Endothelial cell of umbilical vein (primary cell): ENCODE measurements around the gene KCNIP1. TPM values are rescaled to one million over a fixed set of nuclear protein-coding genes. Genes with fewer than 3 reads are reported as not detected.

Experiments used
- BruUV-seq: library from RNA; stranded (reverse); fragments of 400-500 nt; replicated peaks from 2 replicates; lab custom pipeline; 2021; lab: Mats Ljungman, UMichigan
- CTCF ChIA-PET: fragments of 300-600, 350-600 bp; sonication (Branson Sonifier 250); formaldehyde crosslinking; loops from one replicate; lab custom pipeline; 2021; ENCODE audit warnings: antibody characterized with exemption, inconsistent platforms; lab: Charles Lee
- POLR2A ChIA-PET: fragments of 300-600, 350-600 bp; sonication (Branson Sonifier 250); formaldehyde crosslinking; loops from one replicate; lab custom pipeline; 2021; ENCODE audit warnings: antibody characterized with exemption, inconsistent platforms; lab: Charles Lee
- DNase-seq: peaks from one replicate; pipeline ENCODE4 v3.0.0-alpha.2; 2011; ENCODE audit warnings: low read depth, low spot score
- FAIRE-seq: peaks from 2 replicates; lab custom pipeline; 2011; peaks lifted over from hg19 to GRCh38; lab: Jason Lieb, UNC
- H2AFZ ChIP-seq: 2 replicates; pipeline ENCODE4 v1.6.0; 2012; ENCODE audit warnings: low read depth, low read length, control low read depth, inconsistent platforms
- H3K27ac ChIP-seq: 2 replicates; pipeline ENCODE4 v1.5.1; 2011; ENCODE audit warnings: low read depth, mild to moderate bottlenecking, control low read depth, low read length, moderate library complexity; ENCODE audit not compliant: insufficient read depth
- H3K27me3 ChIP-seq, 2 experiments: 2 replicates each; pipeline versions ENCODE4 v1.6.0 to v1.6.1; 2011; ENCODE audit warnings: low read length in 2 of 2, mixed read lengths in 1 of 2; ENCODE audit not compliant: control insufficient read depth in 2 of 2, insufficient read depth in 2 of 2
- H3K36me3 ChIP-seq, 2 experiments: 2 replicates in 1 of 2; 3 replicates in 1 of 2; pipeline ENCODE4 v1.5.1; 2011; ENCODE audit warnings: low read length in 2 of 2, mild to moderate bottlenecking in 1 of 2, moderate library complexity in 1 of 2; ENCODE audit not compliant: control insufficient read depth in 2 of 2, insufficient read depth in 2 of 2; ENCODE audit errors: extremely low read depth in 1 of 2
- H3K4me1 ChIP-seq: 3 replicates; pipeline ENCODE4 v1.5.1; 2011; ENCODE audit warnings: mild to moderate bottlenecking, low read length; ENCODE audit not compliant: control insufficient read depth, insufficient read depth; ENCODE audit errors: extremely low read depth
- H3K4me2 ChIP-seq: 2 replicates; pipeline ENCODE4 v1.6.1; 2011; ENCODE audit warnings: low read length, control low read depth, mixed read lengths; ENCODE audit not compliant: insufficient read depth
- H3K4me3 ChIP-seq, 3 experiments: fragments of 200-600 bp in 1 of 3; sonication (generic), shearing (Covaris generic) in 1 of 3; replicated peaks in 1 of 3; 2 replicates each; pipeline ENCODE4 v1.5.1; 2011 to 2016; ENCODE audit warnings: control low read depth in 3 of 3, low read length in 3 of 3, mild to moderate bottlenecking in 2 of 3, inconsistent platforms in 1 of 3, low read depth in 1 of 3, moderate library complexity in 1 of 3; ENCODE audit not compliant: insufficient read depth in 1 of 3
- H3K79me2 ChIP-seq: 2 replicates; pipeline ENCODE4 v1.6.0; 2012; ENCODE audit warnings: low read length, inconsistent platforms; ENCODE audit not compliant: control insufficient read depth, insufficient read depth
- H3K9ac ChIP-seq: replicated peaks from 2 replicates; pipeline ENCODE3; 2011; ENCODE audit warnings: low read length, control low read depth; ENCODE audit not compliant: insufficient read depth; ENCODE audit errors: extremely low read depth
- H3K9me1 ChIP-seq: replicated peaks from 3 replicates; pipeline ENCODE4 v1.6.0; 2011; ENCODE audit warnings: mild to moderate bottlenecking, low read length; ENCODE audit not compliant: control insufficient read depth, insufficient read depth; ENCODE audit errors: extremely low read depth
- H3K9me3 ChIP-seq: replicated peaks from 2 replicates; pipeline ENCODE4 v1.5.1; 2012; ENCODE audit warnings: low read length, inconsistent platforms; ENCODE audit not compliant: control insufficient read depth, insufficient read depth
- H4K20me1 ChIP-seq: replicated peaks from 2 replicates; pipeline ENCODE3; 2011; ENCODE audit warnings: mild to moderate bottlenecking, low read length; ENCODE audit not compliant: control insufficient read depth, insufficient read depth; ENCODE audit errors: extremely low read depth
- EZH2 ChIP-seq: IDR thresholded peaks from 2 replicates; pipeline ENCODE4 v1.6.1; 2012; ENCODE audit warnings: borderline replicate concordance, low read depth, mild to moderate bottlenecking, moderate library complexity, low read length, inconsistent platforms; ENCODE audit not compliant: severe bottlenecking
- FOS ChIP-seq: IDR thresholded peaks from 2 replicates; pipeline ENCODE4 v1.6.1; 2011; ENCODE audit warnings: mild to moderate bottlenecking, low read length, moderate library complexity, borderline replicate concordance; ENCODE audit not compliant: insufficient read depth
- GATA2 ChIP-seq: IDR thresholded peaks from 2 replicates; pipeline ENCODE4 v1.7.0; 2011; ENCODE audit warnings: low read depth, mild to moderate bottlenecking, moderate library complexity, mixed read lengths, low read length; ENCODE audit not compliant: insufficient read length, insufficient read depth
- JUN ChIP-seq: IDR thresholded peaks from 2 replicates; pipeline ENCODE4 v1.6.1; 2011; ENCODE audit warnings: borderline replicate concordance, low read depth; ENCODE audit not compliant: insufficient read length, insufficient read depth
- MYC ChIP-seq: IDR thresholded peaks from one replicate; pipeline ENCODE4 v1.6.1; 2011; ENCODE audit warnings: mild to moderate bottlenecking, low read depth, low read length
- POLR2A ChIP-seq: IDR thresholded peaks from 2 replicates; pipeline ENCODE4 v1.6.1; 2012; ENCODE audit warnings: low read depth, mild to moderate bottlenecking, control low read depth, low read length
- POLR2AphosphoS5 ChIP-seq: IDR thresholded peaks from 2 replicates; pipeline ENCODE4 v1.6.1; 2012; ENCODE audit warnings: low read depth, mild to moderate bottlenecking, control low read depth, low read length, moderate library complexity; ENCODE audit not compliant: insufficient read depth
- dilution Hi-C: fragments of 300-500 bp; cut with MboI; formaldehyde crosslinking; loops from one replicate; pipeline ENCODE4 v1.15.0; 2019; ENCODE audit warnings: low sequenced_read_pairs; ENCODE audit not compliant: extremely low pct_ligation_motif_present
- intact Hi-C: fragments of 100-400 bp; cut with micrococcal nuclease; formaldehyde crosslinking; loops from one replicate; pipeline ENCODE4 v1.10.0; 2022
- polyA plus RNA-seq, 4 experiments: library from polyadenylated mRNA; depleted of rRNA in 3 of 4; stranded (reverse) in 3 of 4; unstranded in 1 of 4; fragments of >200 nt; gene quantifications; 2 replicates each; pipeline versions ENCODE4 v1.2.1 to v1.2.3, GENCODE V29; 2011 to 2012; ENCODE audit warnings: missing spikeins in 1 of 4
- total RNA-seq: library from RNA; stranded (reverse); gene quantifications from 2 replicates; pipeline ENCODE4 v1.2.3, GENCODE V29; 2021
- TF ChIP-seq, protein P1 (sequence below): IDR thresholded peaks from 2 replicates; pipeline ENCODE4 v1.6.1; 2011; ENCODE audit not compliant: insufficient read depth, insufficient read length
- TF ChIP-seq, protein P2 (sequence below), 2 donors: IDR thresholded peaks; 1 replicate in 1 of 2; 2 replicates in 1 of 2; pipeline ENCODE4 v1.5.1; 2011; ENCODE audit warnings: low read length in 2 of 2, mild to moderate bottlenecking in 2 of 2, moderate library complexity in 2 of 2, control low read depth in 1 of 2, inconsistent platforms in 1 of 2, low read depth in 1 of 2; ENCODE audit not compliant: insufficient read depth in 1 of 2; ENCODE audit errors: extremely low read depth in 1 of 2

The KCNIP1 gene
- total and polyA plus RNA-seq, 2 donors (not counting 3 experiments of a cell fraction or from before 2014, with no cell fraction given) = 0.15 TPM; not detected in 1

DNA sequence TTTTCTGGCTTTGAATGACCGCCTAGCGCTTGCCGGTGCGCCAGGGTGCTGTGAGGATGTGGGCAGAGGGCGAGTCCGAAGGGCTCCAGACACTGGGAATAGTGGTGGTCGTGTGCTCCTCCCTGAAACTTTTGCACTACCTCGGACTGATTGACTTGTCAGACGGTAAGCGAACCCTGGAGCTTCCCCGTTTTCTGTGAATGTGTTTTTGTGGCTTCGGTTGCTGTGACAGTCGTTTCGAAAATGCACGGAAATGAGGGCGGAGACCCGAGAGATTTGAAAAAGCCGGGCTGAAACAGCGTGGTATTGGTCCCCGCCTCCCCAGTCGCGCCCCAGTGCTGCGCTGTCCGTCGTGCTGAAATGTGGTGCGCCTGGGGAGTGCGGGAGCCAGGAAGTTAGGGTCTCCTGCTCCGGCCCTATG is 177.2 kb downstream of the KCNIP1 start:
- BruUV-seq = no TSS peak

DNA sequence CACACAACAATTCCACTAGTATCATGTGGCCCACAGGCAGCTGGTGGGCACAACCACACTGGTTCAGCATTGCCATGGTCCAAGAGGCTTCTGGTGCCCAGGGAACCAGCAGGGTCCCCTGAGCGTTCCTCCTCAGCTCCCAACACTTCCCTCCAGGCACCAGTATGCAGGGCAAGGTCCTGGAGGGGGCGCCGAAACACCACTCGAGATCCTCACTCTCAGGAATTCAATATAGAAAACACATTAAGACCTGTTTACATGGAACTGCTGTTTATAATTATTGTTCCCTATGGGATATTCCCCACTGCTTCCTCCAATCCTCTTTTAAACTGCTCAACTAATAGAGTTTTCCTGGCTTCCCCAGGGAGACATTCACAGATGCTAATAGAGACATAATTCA is 187.8 kb downstream of the KCNIP1 start:
- Histone ChIP-seq H3K36me3 (no peaks in the 10 kb centered on the region), H3K27ac (no peak overlapping the region), H2AFZ (no peak overlapping the region), H4K20me1 (no peaks in the 10 kb centered on the region), H3K79me2 (no peaks in the 10 kb centered on the region), H3K4me2 (no peak overlapping the region), H3K4me1 (no peaks in the 10 kb centered on the region), H3K9me1 (no peaks in the 10 kb centered on the region), H3K27me3 (peaks cover 0 to 5% of the 10 kb centered on the region in 2 experiments), H3K4me3 (no peak overlapping the region), H3K9ac (no peak overlapping the region), H3K9me3 (no peaks in the 10 kb centered on the region)
- DNase-seq = no peak
- TF ChIP-seq, protein P1, sequence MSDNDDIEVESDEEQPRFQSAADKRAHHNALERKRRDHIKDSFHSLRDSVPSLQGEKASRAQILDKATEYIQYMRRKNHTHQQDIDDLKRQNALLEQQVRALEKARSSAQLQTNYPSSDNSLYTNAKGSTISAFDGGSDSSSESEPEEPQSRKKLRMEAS = no peak
- TF ChIP-seq FOS = no peak
- no peak for TF ChIP-seq POLR2AphosphoS5
- no peak for TF ChIP-seq GATA2
- no peak for TF ChIP-seq MYC
- no peak for TF ChIP-seq POLR2A
- no peak for TF ChIP-seq EZH2
- TF ChIP-seq JUN = no peak
- TF ChIP-seq, protein P2, sequence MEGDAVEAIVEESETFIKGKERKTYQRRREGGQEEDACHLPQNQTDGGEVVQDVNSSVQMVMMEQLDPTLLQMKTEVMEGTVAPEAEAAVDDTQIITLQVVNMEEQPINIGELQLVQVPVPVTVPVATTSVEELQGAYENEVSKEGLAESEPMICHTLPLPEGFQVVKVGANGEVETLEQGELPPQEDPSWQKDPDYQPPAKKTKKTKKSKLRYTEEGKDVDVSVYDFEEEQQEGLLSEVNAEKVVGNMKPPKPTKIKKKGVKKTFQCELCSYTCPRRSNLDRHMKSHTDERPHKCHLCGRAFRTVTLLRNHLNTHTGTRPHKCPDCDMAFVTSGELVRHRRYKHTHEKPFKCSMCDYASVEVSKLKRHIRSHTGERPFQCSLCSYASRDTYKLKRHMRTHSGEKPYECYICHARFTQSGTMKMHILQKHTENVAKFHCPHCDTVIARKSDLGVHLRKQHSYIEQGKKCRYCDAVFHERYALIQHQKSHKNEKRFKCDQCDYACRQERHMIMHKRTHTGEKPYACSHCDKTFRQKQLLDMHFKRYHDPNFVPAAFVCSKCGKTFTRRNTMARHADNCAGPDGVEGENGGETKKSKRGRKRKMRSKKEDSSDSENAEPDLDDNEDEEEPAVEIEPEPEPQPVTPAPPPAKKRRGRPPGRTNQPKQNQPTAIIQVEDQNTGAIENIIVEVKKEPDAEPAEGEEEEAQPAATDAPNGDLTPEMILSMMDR (IDR thresholded peaks at IDR 0.05; ENCODE audit: extremely low read depth in 1 of 2, insufficient read depth in 1 of 2, low read depth in 1 of 2, low read length in 2 of 2) = no peak
- intact Hi-C loops = no loop called here
- ChIA-PET CTCF (interaction anchor here (1.6 kb wide), 1 partner anchor 100 kb away, joined by 9 read pairs; no protein-coding TSS in a partner anchor), POLR2A (no interaction called here)
- FAIRE-seq = no peak
- BruUV-seq = no TSS peak
- dilution Hi-C loops = no loop called here

More for the DNA sequence above, 177.2 kb downstream of the KCNIP1 start:
- Histone ChIP-seq H3K79me2 (no peaks in the 10 kb centered on the region), H3K9ac (no peak overlapping the region), H2AFZ (no peak overlapping the region), H3K4me2 (peak overlapping the region; percentile 46), H3K4me3 (no peak overlapping the region), H3K27ac (no peak overlapping the region), H3K36me3 (no peaks in the 10 kb centered on the region), H3K9me1 (no peaks in the 10 kb centered on the region), H3K9me3 (no peaks in the 10 kb centered on the region), H4K20me1 (peaks cover 2% of the 10 kb centered on the region), H3K27me3 (peaks cover 0 to 3% of the 10 kb centered on the region in 2 experiments), H3K4me1 (no peaks in the 10 kb centered on the region)
- dilution Hi-C loops (no loop called here), intact Hi-C loops (no loop called here)
- DNase-seq (peak; percentile 43), FAIRE-seq (peak; percentile 72)
- ChIA-PET POLR2A (interaction anchor here (0.6 kb wide), 1 partner anchor 614 kb away, joined by 3 read pairs; no protein-coding TSS in a partner anchor), CTCF (no interaction called here)
- no peak for TF ChIP-seq MYC
- TF ChIP-seq, protein P1 = peak; percentile 65
